GM19463 (cell line): ENCODE results near the gene NODAL.
"Not testable (repeated sequence)": the region's sequence is repeated elsewhere in the genome, so short reads cannot be mapped to it uniquely, and the experiment has no call there.

Source experiments
- ATAC-seq: cut with Tn5 transposase; IDR thresholded peaks from one replicate; pipeline ENCODE4 v1.9.1; 2021; ENCODE audit warnings: mild to moderate bottlenecking, moderate library complexity; ENCODE audit not compliant: unreplicated experiment

The NODAL gene

GRCh38 chr10:70441161-70441894, at the start of gene NODAL:
Gene NODAL (minus strand): TSS chr10:70441681. CDS start chr10:70441667, 14 bp downstream.
- no peak for ATAC-seq

- no peak for ATAC-seq
Observed at GRCh38 chr10:70490142-70490541, 48.7 kb upstream of the NODAL start.

- no peak for ATAC-seq
Observed at GRCh38 chr10:70487824-70488223, 46.3 kb upstream of the NODAL start.

GRCh38 chr10:70483872-70484271, 42.4 kb upstream of the NODAL start:
- not testable (repeated sequence) for ATAC-seq

- no peak for ATAC-seq
Observed at GRCh38 chr10:70482982-70483760, 41.7 kb upstream of the NODAL start.

- ATAC-seq = no peak
Observed at GRCh38 chr10:70481831-70482530, 40.5 kb upstream of the NODAL start.

- no peak for ATAC-seq
Observed at GRCh38 chr10:70481105-70481504, 39.6 kb upstream of the NODAL start.

- ATAC-seq = no peak
Observed at GRCh38 chr10:70480239-70480861, 38.9 kb upstream of the NODAL start.

GRCh38 chr10:70479626-70480238, 38.3 kb upstream of the NODAL start:
- no peak for ATAC-seq

GRCh38 chr10:70479165-70479581, 37.7 kb upstream of the NODAL start:
- no peak for ATAC-seq

GRCh38 chr10:70478191-70479164, 37.0 kb upstream of the NODAL start, which contains the start of gene PALD1:
Gene PALD1 (plus strand): TSS chr10:70478767. CDS start chr10:70525952, 47,185 bp downstream.
- ATAC-seq = peak; percentile 34

GRCh38 chr10:70477661-70478162, 36.2 kb upstream of the NODAL start:
- ATAC-seq = no peak

- no peak for ATAC-seq
Observed at GRCh38 chr10:70476249-70477035, 35.0 kb upstream of the NODAL start.

- ATAC-seq = no peak
Observed at GRCh38 chr10:70475661-70476060, 34.2 kb upstream of the NODAL start.

GRCh38 chr10:70474780-70475179, 33.3 kb upstream of the NODAL start:
- no peak for ATAC-seq

GRCh38 chr10:70472799-70473454, 31.4 kb upstream of the NODAL start:
- ATAC-seq = no peak

- no peak for ATAC-seq
Observed at GRCh38 chr10:70466951-70467350, 25.5 kb upstream of the NODAL start.

- no peak for ATAC-seq
Observed at GRCh38 chr10:70465832-70466231, 24.4 kb upstream of the NODAL start.
